ENCODE measurements around the gene CLNK.

CLNK gene

DNA sequence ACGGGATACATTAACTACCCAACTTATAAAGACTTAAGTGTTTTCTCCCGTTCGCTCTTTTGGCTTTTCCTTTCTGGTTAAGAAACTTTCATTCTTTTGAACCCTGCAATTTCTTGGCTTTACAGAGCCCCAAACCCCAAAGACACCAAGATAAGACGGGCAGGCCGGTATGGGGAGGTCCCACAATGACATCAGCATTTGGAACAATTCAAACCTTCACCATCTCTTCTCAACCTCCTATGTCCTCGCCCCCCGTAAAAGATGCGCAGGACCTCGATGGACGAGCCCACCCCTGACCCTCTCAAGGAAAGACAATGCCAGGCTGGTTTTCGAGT, 228.3 kb downstream of the CLNK start:
- no peak for DNase-seq (ENCODE audit: low spot score)

DNA sequence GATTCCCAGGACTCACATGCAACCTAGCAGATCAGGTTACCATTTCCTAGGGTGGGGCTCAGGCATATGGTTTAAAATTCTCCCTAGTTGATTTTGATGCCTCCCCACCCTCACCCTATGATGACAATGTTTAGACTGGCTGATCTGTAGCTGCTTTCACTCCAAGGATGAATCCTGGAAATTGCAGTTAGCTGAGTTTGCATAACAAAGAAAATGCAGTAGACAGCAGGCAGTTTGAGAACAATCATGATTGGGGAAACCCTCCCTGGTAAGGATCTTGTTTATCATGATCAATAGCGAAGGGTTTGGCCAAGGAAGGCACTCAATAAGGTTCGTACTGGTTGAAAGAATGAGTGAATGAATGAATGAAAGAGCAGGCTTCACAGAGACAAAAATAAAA, 229.4 kb downstream of the CLNK start:
- DNase-seq (ENCODE audit: low spot score): no peak

DNA sequence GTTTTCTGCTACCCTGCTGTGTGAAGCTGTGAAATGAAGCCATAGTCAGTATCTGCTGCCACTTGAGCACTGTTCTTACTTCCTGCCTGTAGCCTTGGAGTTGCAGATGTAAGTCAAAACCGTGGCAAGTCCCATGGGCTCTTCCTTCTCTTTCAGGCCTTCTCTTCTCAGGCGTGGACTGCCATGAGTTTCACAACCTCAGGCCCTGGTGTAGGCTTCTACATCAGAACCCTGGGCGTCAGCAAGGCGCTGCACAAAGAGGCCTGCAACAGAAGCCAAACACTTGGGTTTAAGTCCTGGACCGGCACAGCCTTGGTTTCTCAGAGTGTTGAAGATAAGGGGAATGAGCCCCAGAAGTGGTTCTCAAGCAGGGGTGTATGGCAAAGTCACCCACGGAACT, 229.8 kb downstream of the CLNK start:
- DNase-seq (ENCODE audit: low spot score): no peak

DNA sequence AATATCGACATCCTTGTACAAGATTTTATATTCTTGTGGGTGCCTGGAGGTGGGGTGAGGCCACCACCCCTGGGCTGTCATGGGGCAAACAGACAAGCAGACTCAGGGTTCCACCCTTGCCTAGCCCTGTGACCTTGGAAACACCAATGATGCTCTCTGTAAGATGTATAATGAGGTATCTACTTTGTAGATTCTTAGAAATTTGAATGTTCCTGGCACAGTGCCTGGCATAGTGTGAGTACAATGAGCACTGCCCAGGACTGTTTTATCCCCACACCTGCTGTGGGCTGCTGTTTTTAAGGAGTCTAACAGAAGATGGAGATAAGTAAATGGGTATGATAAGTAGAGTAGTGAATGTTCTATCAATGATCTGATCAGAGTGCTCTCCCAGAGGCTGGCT, 230.4 kb downstream of the CLNK start:
- DNase-seq (ENCODE audit: low spot score): no peak

DNA sequence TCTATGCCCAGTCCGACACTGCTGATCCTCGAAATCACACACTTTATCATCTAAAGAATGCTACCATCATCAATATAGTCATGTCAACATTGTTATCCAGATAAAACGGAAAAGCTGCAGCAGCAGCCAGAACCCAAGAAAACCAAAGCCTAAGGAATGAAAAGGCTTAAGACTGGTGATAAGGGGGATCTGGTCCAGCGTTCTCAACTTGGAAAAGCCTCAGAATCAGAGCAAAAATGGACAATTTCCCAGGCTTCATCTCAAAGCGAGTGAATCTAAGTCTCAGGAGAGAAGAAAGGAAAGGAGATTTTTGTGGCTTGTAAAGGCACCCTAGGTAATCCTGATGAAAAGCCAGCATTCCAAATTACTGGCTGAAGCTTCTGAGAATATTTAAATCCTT, 235.6 kb downstream of the CLNK start:
- no peak for DNase-seq (ENCODE audit: low spot score)

DNA sequence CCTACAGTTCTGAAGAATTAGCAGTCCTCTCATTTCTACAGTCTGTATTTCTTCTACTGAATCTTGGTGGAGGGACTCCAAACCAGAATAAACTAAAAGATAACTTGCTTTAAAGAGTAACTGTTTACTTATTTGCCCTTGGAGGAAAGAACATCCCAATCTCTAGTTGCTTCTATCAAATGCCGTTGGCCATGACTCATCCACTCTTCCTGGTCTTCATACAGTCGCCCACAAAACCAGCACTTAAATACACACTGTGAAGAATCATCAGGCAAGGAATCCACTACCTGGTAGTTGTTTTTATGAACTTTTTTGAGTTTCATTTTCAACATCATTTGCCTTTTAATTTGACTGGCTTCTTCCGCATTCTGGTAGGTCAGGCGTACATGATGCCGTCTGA, 241.6 kb downstream of the CLNK start:
- DNase-seq (ENCODE audit: low spot score): no peak

DNA sequence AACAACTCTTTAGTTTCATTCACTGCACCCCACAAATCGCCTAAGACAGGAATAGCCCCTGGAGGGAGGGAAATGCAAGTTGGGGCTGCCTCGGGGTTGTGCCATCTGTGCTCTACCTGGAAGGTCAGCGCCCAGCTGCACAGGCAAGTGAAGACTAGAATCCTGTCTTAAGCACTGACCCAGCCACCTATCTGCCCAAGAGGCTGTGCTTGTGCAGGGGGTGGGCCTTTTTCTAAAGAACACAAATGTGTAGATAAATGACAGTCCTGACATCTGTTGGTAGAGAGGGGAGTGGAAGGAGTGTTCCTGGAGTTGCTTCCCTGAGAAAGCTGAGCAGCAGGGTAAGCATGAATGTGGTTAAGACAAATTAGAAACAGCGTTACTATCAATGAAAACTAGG, 243.1 kb downstream of the CLNK start:
- no peak for DNase-seq (ENCODE audit: low spot score)

DNA sequence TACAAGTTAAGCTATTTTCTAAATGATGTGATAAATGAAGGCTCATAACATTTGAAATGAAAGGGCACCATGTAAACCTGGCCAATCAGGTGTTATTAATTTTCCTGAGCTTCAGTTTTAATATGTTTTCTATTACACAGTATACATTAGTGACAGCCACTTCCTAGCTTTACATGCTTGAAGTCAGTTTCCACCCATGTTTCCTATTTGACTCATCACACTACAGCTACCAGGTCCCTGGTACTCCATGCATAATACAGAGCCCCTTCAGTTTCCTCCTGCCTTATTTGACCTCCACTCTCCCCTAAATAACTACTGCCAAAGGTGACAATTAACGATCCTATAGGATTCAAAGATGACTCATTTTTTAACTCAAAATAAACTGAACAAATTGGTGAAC, 245.6 kb downstream of the CLNK start:
- DNase-seq (ENCODE audit: low spot score): no peak

DNA sequence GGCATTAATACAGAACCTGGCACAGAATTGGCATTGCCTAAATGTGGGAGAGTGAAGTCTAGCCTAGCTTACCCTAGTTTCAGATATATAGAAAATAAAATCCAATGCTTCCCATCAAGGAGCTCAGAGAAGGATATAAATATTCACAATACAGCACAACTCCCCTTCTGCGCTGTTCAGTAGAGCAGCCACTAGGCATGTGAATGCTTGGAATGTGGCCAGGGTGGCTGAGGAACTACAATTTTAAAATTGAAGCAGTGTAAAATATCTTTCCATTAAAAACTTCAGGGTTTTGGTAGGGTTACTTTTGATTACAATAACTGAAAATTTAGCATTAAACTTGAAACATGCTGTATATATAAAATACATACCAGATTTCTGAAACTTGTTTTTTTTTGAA, 246.8 kb downstream of the CLNK start:
- DNase-seq (ENCODE audit: low spot score): no peak
